ENCODE measurements around the gene OSER1.

DNA sequence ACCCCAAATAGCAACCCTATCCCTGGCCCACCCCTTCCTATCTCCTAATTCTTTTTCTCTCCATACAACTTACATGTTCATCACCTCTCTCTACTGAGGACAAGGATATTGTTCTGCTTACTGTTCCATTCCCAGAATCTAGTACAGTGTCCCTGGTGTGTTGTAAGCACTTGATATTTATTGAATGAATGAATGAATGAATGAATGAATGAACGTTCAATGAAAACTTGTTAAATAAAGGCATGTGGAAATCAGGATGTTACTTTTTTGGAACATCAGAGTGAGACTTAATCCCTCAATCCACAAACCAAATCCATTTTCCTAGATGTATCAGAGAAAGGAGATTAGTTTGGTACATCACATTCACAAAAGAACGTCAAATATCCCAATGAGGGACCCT lies 16.8 kb downstream of the OSER1 start:
- TF ChIP-seq, protein P1, sequence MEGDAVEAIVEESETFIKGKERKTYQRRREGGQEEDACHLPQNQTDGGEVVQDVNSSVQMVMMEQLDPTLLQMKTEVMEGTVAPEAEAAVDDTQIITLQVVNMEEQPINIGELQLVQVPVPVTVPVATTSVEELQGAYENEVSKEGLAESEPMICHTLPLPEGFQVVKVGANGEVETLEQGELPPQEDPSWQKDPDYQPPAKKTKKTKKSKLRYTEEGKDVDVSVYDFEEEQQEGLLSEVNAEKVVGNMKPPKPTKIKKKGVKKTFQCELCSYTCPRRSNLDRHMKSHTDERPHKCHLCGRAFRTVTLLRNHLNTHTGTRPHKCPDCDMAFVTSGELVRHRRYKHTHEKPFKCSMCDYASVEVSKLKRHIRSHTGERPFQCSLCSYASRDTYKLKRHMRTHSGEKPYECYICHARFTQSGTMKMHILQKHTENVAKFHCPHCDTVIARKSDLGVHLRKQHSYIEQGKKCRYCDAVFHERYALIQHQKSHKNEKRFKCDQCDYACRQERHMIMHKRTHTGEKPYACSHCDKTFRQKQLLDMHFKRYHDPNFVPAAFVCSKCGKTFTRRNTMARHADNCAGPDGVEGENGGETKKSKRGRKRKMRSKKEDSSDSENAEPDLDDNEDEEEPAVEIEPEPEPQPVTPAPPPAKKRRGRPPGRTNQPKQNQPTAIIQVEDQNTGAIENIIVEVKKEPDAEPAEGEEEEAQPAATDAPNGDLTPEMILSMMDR (IDR thresholded peaks at IDR 0.05) = no peak
- no peak for TF ChIP-seq POLR2A (IDR thresholded peaks at IDR 0.05)

All from testis (tissue), 2 donors.